H1 (cell line): Measurements from ENCODE around the gene MAML1. TPM values are rescaled to one million over a fixed set of nuclear protein-coding genes. Genes with fewer than 3 reads are reported as not detected.

ENCODE experiments used
- CTCF ChIA-PET: fragments of 300-600 bp; sonication (Branson Sonifier 250); formaldehyde crosslinking; loops from one replicate; lab custom pipeline; 2021; ENCODE audit not compliant: partially characterized antibody; lab: Charles Lee
- POLR2A ChIA-PET: fragments of 300-600 bp; sonication (Branson Sonifier 250); formaldehyde crosslinking; loops from one replicate; lab custom pipeline; 2021; ENCODE audit warnings: inconsistent platforms; ENCODE audit not compliant: partially characterized antibody; lab: Charles Lee
- DNase-seq, 2 experiments: peaks; one replicate each; pipeline versions ENCODE4 v3.0.0 to v3.0.0-alpha.2; 2010 to 2022; ENCODE audit warnings: low spot score in 2 of 2, low read depth in 1 of 2, mixed read lengths in 1 of 2
- FAIRE-seq: peaks from 2 replicates; lab custom pipeline; 2011; peaks lifted over from hg19 to GRCh38; lab: Jason Lieb, UNC
- H2AFZ ChIP-seq: 2 replicates; pipeline ENCODE4 v1.8.1; 2012; ENCODE audit warnings: low read length, inconsistent platforms
- H2AK5ac ChIP-seq: 2 replicates; pipeline ENCODE4 v1.6.1; 2013; ENCODE audit warnings: low read depth, low read length
- H2BK120ac ChIP-seq: replicated peaks from 2 replicates; pipeline ENCODE3; 2013; ENCODE audit warnings: low read depth, low read length, inconsistent platforms
- H2BK12ac ChIP-seq: 2 replicates; pipeline ENCODE4 v1.6.1; 2013; ENCODE audit warnings: low read depth, low read length
- H2BK15ac ChIP-seq: 2 replicates; pipeline ENCODE4 v1.6.1; 2013; ENCODE audit warnings: low read length
- H2BK20ac ChIP-seq: 2 replicates; pipeline ENCODE4 v1.6.1; 2013; ENCODE audit warnings: low read length
- H2BK5ac ChIP-seq: 2 replicates; pipeline ENCODE4 v1.6.1; 2013; ENCODE audit warnings: low read depth, low read length
- H3K14ac ChIP-seq: 2 replicates; pipeline ENCODE4 v1.6.1; 2013; ENCODE audit warnings: inconsistent platforms; ENCODE audit not compliant: insufficient read length
- H3K18ac ChIP-seq: 2 replicates; pipeline ENCODE4 v1.6.1; 2013; ENCODE audit warnings: low read length; ENCODE audit errors: extremely low read depth
- H3K23ac ChIP-seq: 2 replicates; pipeline ENCODE4 v1.6.1; 2013; ENCODE audit warnings: inconsistent platforms; ENCODE audit not compliant: insufficient read length
- H3K23me2 ChIP-seq: 2 replicates; pipeline ENCODE4 v1.6.1; 2013; ENCODE audit warnings: low read depth, low read length
- H3K27ac ChIP-seq: 2 replicates; pipeline ENCODE4 v1.6.1; 2011; ENCODE audit warnings: low read depth, low read length, inconsistent platforms
- H3K27me3 ChIP-seq, 4 experiments: replicated peaks in 1 of 4; 1 replicate in 1 of 4; 2 replicates in 3 of 4; pipeline versions ENCODE4 v1.6.1 to v1.8.1; 2011 to 2013; ENCODE audit warnings: low read length in 3 of 4, mild to moderate bottlenecking in 3 of 4, inconsistent platforms in 2 of 4, mixed read lengths in 2 of 4, moderate library complexity in 1 of 4; ENCODE audit not compliant: control insufficient read depth in 3 of 4, insufficient read depth in 3 of 4; ENCODE audit errors: extremely low read depth in 1 of 4
- H3K36me3 ChIP-seq, 4 experiments: 2 replicates each; pipeline versions ENCODE4 v1.6.1 to v1.8.1; 2011 to 2013; ENCODE audit warnings: mild to moderate bottlenecking in 4 of 4, low read length in 3 of 4, moderate library complexity in 2 of 4, control low read depth in 1 of 4, inconsistent platforms in 1 of 4; ENCODE audit not compliant: insufficient read depth in 4 of 4, control insufficient read depth in 2 of 4
- H3K4ac ChIP-seq: replicated peaks from 2 replicates; pipeline ENCODE3; 2013; ENCODE audit warnings: low read length, low read depth, mixed read lengths, inconsistent platforms; ENCODE audit not compliant: insufficient read length
- H3K4me1 ChIP-seq, 4 experiments: replicated peaks in 1 of 4; 1 replicate in 1 of 4; 2 replicates in 3 of 4; pipeline versions ENCODE4 v1.6.1 to v1.8.1; 2011 to 2013; ENCODE audit warnings: low read length in 3 of 4, inconsistent platforms in 2 of 4, mixed read lengths in 1 of 4; ENCODE audit not compliant: insufficient read depth in 4 of 4, control insufficient read depth in 3 of 4
- H3K4me2 ChIP-seq, 2 experiments: 2 replicates each; pipeline versions ENCODE4 v1.6.1 to v1.8.1; 2011 to 2013; ENCODE audit warnings: low read depth in 2 of 2, low read length in 2 of 2, control low read depth in 1 of 2, inconsistent platforms in 1 of 2, mild to moderate bottlenecking in 1 of 2; ENCODE audit not compliant: insufficient read depth in 1 of 2
- H3K4me3 ChIP-seq, 4 experiments: fragments of 200-600, 300-600 bp in 1 of 4; sonication (generic), shearing (Covaris generic), sonication (Bioruptor Twin) in 1 of 4; 2 replicates each; pipeline versions ENCODE4 v1.5.1 to v1.8.1; 2011 to 2016; ENCODE audit warnings: low read length in 4 of 4, low read depth in 3 of 4, control low read depth in 2 of 4, inconsistent platforms in 2 of 4, mild to moderate bottlenecking in 2 of 4, mixed read lengths in 1 of 4, moderate library complexity in 1 of 4; ENCODE audit not compliant: insufficient read depth in 2 of 4; ENCODE audit errors: extremely low read depth in 1 of 4
- H3K56ac ChIP-seq: replicated peaks from 2 replicates; pipeline ENCODE3; 2013; ENCODE audit warnings: low read depth, mild to moderate bottlenecking, mixed read lengths, low read length, inconsistent platforms; ENCODE audit not compliant: insufficient read length
- H3K79me1 ChIP-seq: 2 replicates; pipeline ENCODE4 v1.6.1; 2013; ENCODE audit warnings: low read depth, low read length, control low read depth
- H3K79me2 ChIP-seq, 2 experiments: 2 replicates each; pipeline versions ENCODE4 v1.6.1 to v1.8.1; 2012 to 2013; ENCODE audit warnings: low read length in 2 of 2, mild to moderate bottlenecking in 2 of 2, inconsistent platforms in 1 of 2; ENCODE audit not compliant: insufficient read depth in 2 of 2, control insufficient read depth in 1 of 2
- H3K9ac ChIP-seq, 4 experiments: replicated peaks in 1 of 4; 1 replicate in 1 of 4; 2 replicates in 3 of 4; pipeline versions ENCODE4 v1.6.1 to v1.8.1; 2011 to 2013; ENCODE audit warnings: low read depth in 3 of 4, low read length in 3 of 4, control low read depth in 2 of 4, mild to moderate bottlenecking in 2 of 4, moderate library complexity in 2 of 4, inconsistent platforms in 1 of 4; ENCODE audit errors: extremely low read depth in 1 of 4
- H3K9me3 ChIP-seq, 2 experiments: 2 replicates each; pipeline versions ENCODE4 v1.6.1 to v1.8.1; 2012 to 2013; ENCODE audit warnings: mild to moderate bottlenecking in 2 of 2, moderate library complexity in 2 of 2, control low read depth in 1 of 2, inconsistent platforms in 1 of 2, low read depth in 1 of 2, low read length in 1 of 2, mixed read lengths in 1 of 2; ENCODE audit not compliant: insufficient read depth in 2 of 2
- H4K20me1 ChIP-seq, 2 experiments: replicated peaks in 1 of 2; 2 replicates each; pipeline versions ENCODE3 to v1.8.1; 2011 to 2013; ENCODE audit warnings: inconsistent platforms in 2 of 2, low read length in 2 of 2, mild to moderate bottlenecking in 1 of 2; ENCODE audit not compliant: insufficient read depth in 2 of 2, control insufficient read depth in 1 of 2
- H4K5ac ChIP-seq: 2 replicates; pipeline ENCODE4 v1.6.1; 2013; ENCODE audit warnings: low read length, low read depth, mixed read lengths, inconsistent platforms; ENCODE audit not compliant: insufficient read length
- H4K8ac ChIP-seq: 2 replicates; pipeline ENCODE4 v1.8.0; 2013; ENCODE audit warnings: mild to moderate bottlenecking, moderate library complexity, low read length, inconsistent platforms; ENCODE audit not compliant: insufficient read depth; ENCODE audit errors: extremely low read depth
- H4K91ac ChIP-seq: replicated peaks from 2 replicates; pipeline ENCODE3; 2013; ENCODE audit warnings: low read length, mixed read lengths, inconsistent platforms; ENCODE audit not compliant: insufficient read length
- ASH2L ChIP-seq: fragments of 200-600, 300-600 bp; sonication (generic); IDR thresholded peaks from one replicate; pipeline ENCODE4 v1.7.1; 2017; ENCODE audit warnings: low read length
- BACH1 ChIP-seq: IDR thresholded peaks from 2 replicates; pipeline ENCODE4 v1.6.1; 2012; ENCODE audit warnings: low read length, improper control_type of control experiment
- BCL11A ChIP-seq, 2 experiments: IDR thresholded peaks; one replicate each; pipeline ENCODE4 v1.6.1; 2011; ENCODE audit warnings: low read depth in 2 of 2, low read length in 2 of 2, mild to moderate bottlenecking in 2 of 2
- CHD1 ChIP-seq: IDR thresholded peaks from 2 replicates; pipeline ENCODE4 v1.6.1; 2012; ENCODE audit warnings: low read depth, low read length, improper control_type of control experiment
- CTBP2 ChIP-seq: IDR thresholded peaks from 2 replicates; pipeline ENCODE4 v1.7.0; 2011; ENCODE audit warnings: borderline replicate concordance, mild to moderate bottlenecking, moderate library complexity, mixed read lengths, low read length; ENCODE audit not compliant: insufficient read depth, insufficient read length
- CTCF ChIP-seq, 3 experiments: IDR thresholded peaks; 1 replicate in 2 of 3; 2 replicates in 1 of 3; pipeline versions ENCODE4 v1.5.1 to v1.6.1; 2011; ENCODE audit warnings: low read length in 3 of 3, mild to moderate bottlenecking in 3 of 3, inconsistent platforms in 2 of 3, low read depth in 1 of 3, moderate library complexity in 1 of 3; ENCODE audit not compliant: insufficient read depth in 1 of 3; ENCODE audit errors: control extremely low read depth in 1 of 3
- EP300 ChIP-seq, 2 experiments: IDR thresholded peaks; 1 replicate in 1 of 2; 2 replicates in 1 of 2; pipeline ENCODE4 v1.6.1; 2011 to 2012; ENCODE audit warnings: low read depth in 2 of 2, low read length in 2 of 2, mild to moderate bottlenecking in 2 of 2, borderline replicate concordance in 1 of 2, inconsistent platforms in 1 of 2, moderate library complexity in 1 of 2
- JUN ChIP-seq: IDR thresholded peaks from 2 replicates; pipeline ENCODE4 v1.6.1; 2011; ENCODE audit warnings: low read depth, mild to moderate bottlenecking, improper control_type of control experiment, low read length
- JUND ChIP-seq: IDR thresholded peaks from 2 replicates; pipeline ENCODE4 v1.6.1; 2011; ENCODE audit warnings: mild to moderate bottlenecking, improper control_type of control experiment, low read length
- MAFK ChIP-seq: IDR thresholded peaks from 2 replicates; pipeline ENCODE4 v1.6.1; 2012; ENCODE audit warnings: low read depth, mild to moderate bottlenecking, improper control_type of control experiment, low read length
- SP2 ChIP-seq: IDR thresholded peaks from 2 replicates; pipeline ENCODE4 v1.6.1; 2012; ENCODE audit warnings: mild to moderate bottlenecking, low read length, inconsistent platforms
- TCF12 ChIP-seq: IDR thresholded peaks from 2 replicates; pipeline ENCODE4 v1.6.1; 2011; ENCODE audit warnings: low read depth, mild to moderate bottlenecking, low read length
- WGBS, 2 experiments: shearing (Covaris generic) in 1 of 2; methylation state at CpG; one replicate each; pipeline versions ENCODE4 v1.1.6 to v1.1.7; 2013 to 2015; ENCODE audit warnings: low lambda C conversion rate in 2 of 2, mixed read lengths in 2 of 2, inconsistent platforms in 1 of 2, low coverage in 1 of 2, missing lambda C conversion rate in 1 of 2; ENCODE audit not compliant: insufficient replicate concordance in 2 of 2, insufficient coverage in 1 of 2, insufficient read length in 1 of 2; ENCODE audit errors: extremely low coverage in 1 of 2, missing lambda C conversion rate in 1 of 2; 5-methylcytosine and 5-hydroxymethylcytosine counted together
- polyA plus RNA-seq, 7 experiments: library from polyadenylated mRNA; depleted of rRNA in 3 of 7; stranded (reverse) in 5 of 7; unstranded in 2 of 7; fragments of >200 nt in 5 of 7; fragments of 200-250 nt in 2 of 7; gene quantifications; 1 replicate in 5 of 7; 2 replicates in 1 of 7; 4 replicates in 1 of 7; pipeline versions ENCODE4 v1.2.1 to v1.2.3, GENCODE V29; 2011 to 2013; ENCODE audit warnings: missing spikeins in 2 of 7, mixed read lengths in 2 of 7
- total RNA-seq: library from RNA; stranded (reverse); fragmentation: NEBNext Ultra II Directional; extraction: Animal tissue kit (Norgen Biotek cat#: 25700); gene quantifications from 2 replicates; pipeline ENCODE4 v1.2.1, GENCODE V29; 2021

The MAML1 gene
- total and polyA plus RNA-seq, 2 of the 8 experiments (the other 6 are each of a cell fraction or from before 2014, with no cell fraction given): 17.1 to 41.9 TPM

GRCh38 chr5:179778591-179778990 lies 46.0 kb downstream of the MAML1 start:
- H3K23me2 ChIP-seq: no peaks in the 10 kb centered on the region
- no peak overlapping the region for H3K4me2 ChIP-seq
- no peak overlapping the region for H2AK5ac ChIP-seq
- H3K14ac ChIP-seq: no peak overlapping the region
- H3K4me1 ChIP-seq: no peaks in the 10 kb centered on the region
- H2BK5ac ChIP-seq: no peak overlapping the region
- DNase-seq: no peak
- no peak overlapping the region for H3K23ac ChIP-seq
- WGBS, 2 experiments: 93% methylated on average over 5 of the region's 5 CpGs; no CpG with 5 or more reads in 1 of the 2 experiments
- no peak overlapping the region for H3K56ac ChIP-seq
- peaks cover 10 to 29% (median 23%) of the 10 kb centered on the region in 4 experiments; a peak in 6 of 8 replicates for H3K36me3 ChIP-seq
- H3K4me3 ChIP-seq: no peak overlapping the region
- no peak for FAIRE-seq
- no peak overlapping the region for H4K91ac ChIP-seq
- H3K79me2 ChIP-seq: no peaks in the 10 kb centered on the region
- H2BK12ac ChIP-seq: no peak overlapping the region
- H3K9me3 ChIP-seq: no peaks in the 10 kb centered on the region
- H3K18ac ChIP-seq: no peak overlapping the region
- H4K5ac ChIP-seq: no peak overlapping the region
- H4K8ac ChIP-seq: no peak overlapping the region
- ChIA-PET POLR2A (interaction anchor here (1.3 to 2.2 kb wide), 3 partner anchors 10 to 28 kb away, joined by 3 to 10 read pairs (median 4); no protein-coding TSS in a partner anchor), CTCF (interaction anchor here (4.0 to 6.7 kb wide), 2 partner anchors 11 to 16 kb away, joined by 32 to 53 read pairs; no protein-coding TSS in a partner anchor)
- peaks cover 0 to 2% of the 10 kb centered on the region in 2 experiments for H4K20me1 ChIP-seq
- H2BK120ac ChIP-seq: no peak overlapping the region
- H3K4ac ChIP-seq: no peak overlapping the region
- no peak overlapping the region for H3K9ac ChIP-seq
- no peak overlapping the region for H2BK15ac ChIP-seq
- H3K27ac ChIP-seq: no peak overlapping the region
- no peak overlapping the region for H2BK20ac ChIP-seq
- no peak overlapping the region for H2AFZ ChIP-seq
- no peaks in the 10 kb centered on the region for H3K27me3 ChIP-seq
- H3K79me1 ChIP-seq: no peaks in the 10 kb centered on the region; the same call in 1 of the 2 replicates
- TF ChIP-seq EP300 (IDR thresholded peaks at IDR 0.05; ENCODE audit: borderline replicate concordance in 1 of 2, low read depth in 2 of 2, low read length in 2 of 2) (no peak), JUN (no peak), BCL11A (IDR thresholded peaks at IDR 0.05; ENCODE audit: low read depth in 2 of 2, low read length in 2 of 2) (no peak), ASH2L (no peak), CTBP2 (no peak), BACH1 (no peak), CTCF (IDR thresholded peaks at IDR 0.05; ENCODE audit: control extremely low read depth in 1 of 3, insufficient read depth in 1 of 3, low read depth in 1 of 3, low read length in 3 of 3) (no peak), SP2 (no peak), TCF12 (no peak), MAFK (no peak), JUND (no peak), CHD1 (no peak)
